GM12878 (cell line): Measurements from ENCODE around the gene KCNK4. TPM values are rescaled to one million over a fixed set of nuclear protein-coding genes. Genes with fewer than 3 reads are reported as not detected.

Source experiments
- ATAC-seq: fragments of 200-7000 bp; cut with Tn5 transposase; 3 replicates; pipeline ENCODE4 v1.9.1; 2020; ENCODE audit warnings: mild to moderate bottlenecking, moderate library complexity
- BruUV-seq: library from RNA; stranded (reverse); fragments of 400-500 nt; replicated peaks from 2 replicates; lab custom pipeline; 2021; lab: Mats Ljungman, UMichigan
- CTCF ChIA-PET: fragments of 300-600 bp; sonication (Branson Sonifier 250); formaldehyde crosslinking; extraction: SDS; loops from one replicate; lab custom pipeline; 2021; ENCODE audit warnings: inconsistent platforms; lab: Yijun Ruan, JAX
- POLR2A ChIA-PET: fragments of 350-600 bp; formaldehyde crosslinking; extraction: SDS; loops from one replicate; lab custom pipeline; 2021; ENCODE audit warnings: inconsistent platforms; lab: Charles Lee
- RAD21 ChIA-PET: fragments of 300-600 bp; sonication (Branson Sonifier 250); formaldehyde crosslinking; loops from one replicate; lab custom pipeline; 2023; ENCODE audit warnings: antibody characterized with exemption; ENCODE audit not compliant: unreplicated experiment; lab: Charles Lee
- SMC1A ChIA-PET: fragments of 300-600 bp; sonication (Branson Sonifier 250); formaldehyde crosslinking; loops from one replicate; lab custom pipeline; 2023; ENCODE audit not compliant: unreplicated experiment, uncharacterized antibody; lab: Charles Lee
- DNase-seq: peaks from one replicate; pipeline ENCODE4 v3.0.0-alpha.2; 2011; ENCODE audit warnings: low read depth, low spot score
- FAIRE-seq: peaks from 3 replicates; lab custom pipeline; 2011; peaks lifted over from hg19 to GRCh38; lab: Jason Lieb, UNC
- H2AFZ ChIP-seq: 2 replicates; pipeline ENCODE4 v1.6.0; 2011; ENCODE audit warnings: low read depth, low read length, control low read depth; ENCODE audit not compliant: control insufficient read depth
- H3K27ac ChIP-seq: 2 replicates; pipeline ENCODE4 v1.5.1; 2011; ENCODE audit warnings: control low read depth; ENCODE audit not compliant: control insufficient read depth, insufficient read depth
- H3K27me3 ChIP-seq, 2 experiments: replicated peaks in 1 of 2; 2 replicates each; pipeline versions ENCODE4 v1.6.0 to v1.6.1; 2011; ENCODE audit warnings: low read length in 1 of 2; ENCODE audit not compliant: control insufficient read depth in 2 of 2, insufficient read depth in 2 of 2
- H3K36me3 ChIP-seq, 2 experiments: 2 replicates each; pipeline ENCODE4 v1.5.1; 2011; ENCODE audit warnings: low read length in 1 of 2; ENCODE audit not compliant: control insufficient read depth in 2 of 2, insufficient read depth in 2 of 2
- H3K4me1 ChIP-seq: 2 replicates; pipeline ENCODE4 v1.6.1; 2011; ENCODE audit warnings: mild to moderate bottlenecking, low read length, moderate library complexity, mixed read lengths; ENCODE audit not compliant: control insufficient read depth, insufficient read depth
- H3K4me2 ChIP-seq: 2 replicates; pipeline ENCODE4 v1.6.0; 2011; ENCODE audit warnings: control low read depth; ENCODE audit not compliant: control insufficient read depth, insufficient read depth
- H3K4me3 ChIP-seq: fragments of 200-600 bp; sonication (generic); 2 replicates; pipeline ENCODE4 v1.5.1; 2016
- H3K79me2 ChIP-seq: 2 replicates; pipeline ENCODE4 v1.6.0; 2011; ENCODE audit warnings: low read length; ENCODE audit not compliant: control insufficient read depth, insufficient read depth
- H3K9ac ChIP-seq: 2 replicates; pipeline ENCODE4 v1.8.0; 2011; ENCODE audit warnings: low read length, control low read depth, mixed read lengths; ENCODE audit not compliant: control insufficient read depth, insufficient read depth
- H3K9me3 ChIP-seq: replicated peaks from 3 replicates; pipeline ENCODE4 v1.5.1; 2011; ENCODE audit warnings: mild to moderate bottlenecking, low read length; ENCODE audit not compliant: control insufficient read depth, insufficient read depth
- H4K20me1 ChIP-seq: 2 replicates; pipeline ENCODE4 v1.6.0; 2011; ENCODE audit not compliant: control insufficient read depth, insufficient read depth
- ASH2L ChIP-seq: fragments of 300-600, 200-600 bp; sonication (generic); IDR thresholded peaks from 2 replicates; pipeline ENCODE4 v1.6.1; 2017; ENCODE audit warnings: low read depth, mild to moderate bottlenecking, borderline replicate concordance
- E2F4 ChIP-seq: IDR thresholded peaks from 2 replicates; pipeline ENCODE4 v1.6.1; 2012; ENCODE audit warnings: low read depth, low read length, improper control_type of control experiment
- EED ChIP-seq: sonication (generic); IDR thresholded peaks from 2 replicates; pipeline ENCODE4 v1.6.1; 2016; ENCODE audit warnings: antibody characterized with exemption, low read depth
- ETV6 ChIP-seq, 2 experiments: fragments of 450-650 bp in 1 of 2; IDR thresholded peaks in 1 of 2; conservative IDR thresholded peaks in 1 of 2; 2 replicates each; pipeline ENCODE4 v1.6.1; 2014; ENCODE audit warnings: antibody characterized with exemption in 1 of 2, borderline replicate concordance in 1 of 2, low read depth in 1 of 2, mild to moderate bottlenecking in 1 of 2, moderate library complexity in 1 of 2
- HDAC2 ChIP-seq: fragments of 200-600 bp; sonication (generic); IDR thresholded peaks from 2 replicates; pipeline ENCODE4 v1.6.1; 2017
- IKZF1 ChIP-seq: fragments of 450-650 bp; conservative IDR thresholded peaks from 2 replicates; pipeline ENCODE4 v1.6.1; 2017; ENCODE audit warnings: antibody characterized with exemption, mild to moderate bottlenecking
- IRF4 ChIP-seq: IDR thresholded peaks from 2 replicates; pipeline ENCODE4 v1.6.1; 2011; ENCODE audit warnings: low read depth, low read length
- LARP7 ChIP-seq: fragments of 450-650 bp; IDR thresholded peaks from 2 replicates; pipeline ENCODE4 v1.6.1; 2017; ENCODE audit warnings: mild to moderate bottlenecking
- NBN ChIP-seq: fragments of 450-650 bp; IDR thresholded peaks from 2 replicates; pipeline ENCODE4 v1.6.1; 2016
- NFYA ChIP-seq: IDR thresholded peaks from 2 replicates; pipeline ENCODE4 v1.6.1; 2011; ENCODE audit warnings: low read depth, mild to moderate bottlenecking, low read length, improper control_type of control experiment, borderline replicate concordance
- NKRF ChIP-seq: fragments of 450-650 bp; conservative IDR thresholded peaks from 2 replicates; pipeline ENCODE4 v1.6.1; 2017; ENCODE audit warnings: mild to moderate bottlenecking, moderate library complexity
- SIX5 ChIP-seq: IDR thresholded peaks from 2 replicates; pipeline ENCODE4 v1.6.1; 2011; ENCODE audit warnings: mild to moderate bottlenecking, low read depth, low read length, moderate library complexity; ENCODE audit not compliant: severe bottlenecking
- SMARCA5 ChIP-seq: fragments of 450-650 bp; IDR thresholded peaks from 2 replicates; pipeline ENCODE4 v1.6.1; 2017; ENCODE audit warnings: mild to moderate bottlenecking
- TBL1XR1 ChIP-seq: IDR thresholded peaks from 2 replicates; pipeline ENCODE4 v1.6.1; 2012; ENCODE audit warnings: low read depth, low read length, improper control_type of control experiment
- ZNF207 ChIP-seq: fragments of 450-650 bp; IDR thresholded peaks from 2 replicates; pipeline ENCODE4 v1.6.1; 2014; ENCODE audit warnings: antibody characterized with exemption, mild to moderate bottlenecking, borderline replicate concordance
- WGBS: methylation state at CpG from one replicate; pipeline ENCODE4 v1.1.6; 2016; ENCODE audit warnings: low lambda C conversion rate; ENCODE audit not compliant: insufficient replicate concordance, insufficient coverage; ENCODE audit errors: missing lambda C conversion rate; 5-methylcytosine and 5-hydroxymethylcytosine counted together
- in situ Hi-C: fragments of 300-500 bp; cut with MboI; formaldehyde crosslinking; loops from 9 replicates; pipeline ENCODE4 v1.14.3; 2018; ENCODE audit warnings: mixed read lengths
- intact Hi-C: fragments of 100-400 bp; cut with micrococcal nuclease; formaldehyde crosslinking; loops from one replicate; pipeline ENCODE4 v1.14.2; 2022; ENCODE audit not compliant: unreplicated experiment
- polyA plus RNA-seq, 11 experiments: library from polyadenylated mRNA; depleted of rRNA in 4 of 11; unstranded in 6 of 11; stranded (reverse) in 5 of 11; fragments of >200 nt; fragmentation: Nextera tagmentation in 4 of 11; fragmentation: Illumina TruSeq in 1 of 11; extraction: Ambion mirVana in 4 of 11; extraction: Trizol in 1 of 11; gene quantifications; 1 replicate in 1 of 11; 2 replicates in 10 of 11; pipeline versions ENCODE4 v1.2.1 to v1.2.3, GENCODE V29; 2011 to 2016; ENCODE audit warnings: inconsistent platforms in 2 of 11, missing spikeins in 2 of 11, low read depth in 1 of 11
- total RNA-seq, 4 experiments: library from RNA; depleted of rRNA in 3 of 4; stranded (reverse); fragments of >200 nt in 3 of 4; fragmentation: Illumina TruSeq in 1 of 4; extraction: Trizol in 1 of 4; gene quantifications; 2 replicates each; pipeline versions ENCODE4 v1.2.1 to v1.2.3, GENCODE V29; 2013 to 2021
- TF ChIP-seq, protein P1 (sequence below): fragments of 450-650 bp; formaldehyde crosslinking; IDR thresholded peaks from 2 replicates; pipeline ENCODE4 v1.5.0; 2022; ENCODE audit warnings: mild to moderate bottlenecking, missing genetic modification characterization

KCNK4 gene
- total and polyA plus RNA-seq, 10 of the 15 experiments (the other 5 are each of a cell fraction or from before 2014, with no cell fraction given) = 0.04 TPM; not detected in 9

- SMC1A ChIA-PET = interaction anchor here (1.0 to 2.0 kb wide), 4 partner anchors 23 to 43 kb away, joined by 3 to 7 read pairs (median 4); partner anchors contain the start of gene FERMT3
- Histone ChIP-seq H3K36me3 (peaks cover 0 to 10% of the 10 kb centered on the region in 2 experiments; a peak in 2 of 4 replicates), H3K4me2 (peak within 1 kb of the TSS; percentile 98), H3K9ac (peak within 1 kb of the TSS; percentile 92), H3K27ac (peak within 1 kb of the TSS; percentile 90), H2AFZ (peak within 1 kb of the TSS; percentile 94), H3K4me3 (peak within 1 kb of the TSS; percentile 91), H3K9me3 (no peaks in the 10 kb centered on the region), H3K4me1 (peaks cover 17% of the 10 kb centered on the region), H3K79me2 (peaks cover 33% of the 10 kb centered on the region), H3K27me3 (no peaks in the 10 kb centered on the region), H4K20me1 (no peaks in the 10 kb centered on the region)
- RAD21 ChIA-PET = interaction anchor here (1.2 to 8.6 kb wide), 4 partner anchors 10 to 57 kb away, joined by 3 to 104 read pairs (median 10); partner anchors contain the start of gene FERMT3
- BruUV-seq = no TSS peak
- CTCF ChIA-PET = interaction anchor here (0.8 to 6.2 kb wide), 5 partner anchors 24 to 57 kb away, joined by 3 to 66 read pairs (median 5); partner anchors contain the start of genes CATSPERZ and FERMT3
- POLR2A ChIA-PET = interaction anchor here (0.6 to 7.4 kb wide), 6 partner anchors 13 to 57 kb away, joined by 4 to 82 read pairs (median 38); partner anchors contain the start of genes DNAJC4, FERMT3, NUDT22 and TRPT1
- DNase-seq (no peak), ATAC-seq (peak; percentile 75), FAIRE-seq (no peak)
- in situ Hi-C loops = loop anchor here (25.0 kb wide), 1 partner anchor 1615 kb away; the partner anchor contains the start of genes CFL1, EFEMP2 and MUS81
- intact Hi-C loops = no loop called here
- WGBS = 2% methylated on average over 44 of the region's 74 CpGs
- TF ChIP-seq NFYA (no peak), EED (no peak), IKZF1 (peak; percentile 89), IRF4 (no peak), E2F4 (no peak), HDAC2 (no peak), SIX5 (peak; percentile 87), NBN (0 out of 2 replicates have a peak, but pooled peaks have one; percentile 46), NKRF (peak; percentile 75; the same call in 1 of the 2 replicates), ZNF207 (0 out of 2 replicates have a peak, but pooled peaks have one; percentile 48), SMARCA5 (no peak), ASH2L (no peak), LARP7 (peak; percentile 58), ETV6 (conservative IDR thresholded peaks at IDR 0.05 in 1 of 2, IDR thresholded peaks at IDR 0.05 in 1 of 2; ENCODE audit: borderline replicate concordance in 1 of 2, low read depth in 1 of 2) (no peak), TBL1XR1 (0 out of 2 replicates have a peak, but pooled peaks have one; percentile 17)
- TF ChIP-seq, protein P1, sequence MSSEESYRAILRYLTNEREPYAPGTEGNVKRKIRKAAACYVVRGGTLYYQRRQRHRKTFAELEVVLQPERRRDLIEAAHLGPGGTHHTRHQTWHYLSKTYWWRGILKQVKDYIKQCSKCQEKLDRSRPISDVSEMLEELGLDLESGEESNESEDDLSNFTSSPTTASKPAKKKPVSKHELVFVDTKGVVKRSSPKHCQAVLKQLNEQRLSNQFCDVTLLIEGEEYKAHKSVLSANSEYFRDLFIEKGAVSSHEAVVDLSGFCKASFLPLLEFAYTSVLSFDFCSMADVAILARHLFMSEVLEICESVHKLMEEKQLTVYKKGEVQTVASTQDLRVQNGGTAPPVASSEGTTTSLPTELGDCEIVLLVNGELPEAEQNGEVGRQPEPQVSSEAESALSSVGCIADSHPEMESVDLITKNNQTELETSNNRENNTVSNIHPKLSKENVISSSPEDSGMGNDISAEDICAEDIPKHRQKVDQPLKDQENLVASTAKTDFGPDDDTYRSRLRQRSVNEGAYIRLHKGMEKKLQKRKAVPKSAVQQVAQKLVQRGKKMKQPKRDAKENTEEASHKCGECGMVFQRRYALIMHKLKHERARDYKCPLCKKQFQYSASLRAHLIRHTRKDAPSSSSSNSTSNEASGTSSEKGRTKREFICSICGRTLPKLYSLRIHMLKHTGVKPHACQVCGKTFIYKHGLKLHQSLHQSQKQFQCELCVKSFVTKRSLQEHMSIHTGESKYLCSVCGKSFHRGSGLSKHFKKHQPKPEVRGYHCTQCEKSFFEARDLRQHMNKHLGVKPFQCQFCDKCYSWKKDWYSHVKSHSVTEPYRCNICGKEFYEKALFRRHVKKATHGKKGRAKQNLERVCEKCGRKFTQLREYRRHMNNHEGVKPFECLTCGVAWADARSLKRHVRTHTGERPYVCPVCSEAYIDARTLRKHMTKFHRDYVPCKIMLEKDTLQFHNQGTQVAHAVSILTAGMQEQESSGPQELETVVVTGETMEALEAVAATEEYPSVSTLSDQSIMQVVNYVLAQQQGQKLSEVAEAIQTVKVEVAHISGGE (CRISPR knock-in tag) = 0 out of 2 replicates have a peak, but pooled peaks have one; percentile 15
Observed at GRCh38 chr11:64246871-64247728, 44.0 kb upstream of the KCNK4 start, which contains the start of gene PPP1R14B. Gene PPP1R14B, minus strand, starts transcription at chr11:64246943. Its CDS starts 270 bp downstream, at chr11:64246673.
